Hepatocyte (in vitro differentiated cells): ENCODE data around the gene SRRM4.

Experiments used
- EZH2 ChIP-seq: fragments of 200-600 bp; sonication (generic); IDR thresholded peaks from 2 replicates; pipeline ENCODE4 v1.6.1; 2016; ENCODE audit warnings: antibody characterized with exemption, mild to moderate bottlenecking, borderline replicate concordance
- EZH2phosphoT487 ChIP-seq: fragments of 200-600 bp; sonication (generic); IDR thresholded peaks from one replicate; pipeline ENCODE4 v1.6.1; 2018; ENCODE audit warnings: antibody characterized with exemption, mild to moderate bottlenecking, low read depth, moderate library complexity; ENCODE audit not compliant: unreplicated experiment, severe bottlenecking
- TF ChIP-seq, protein P1 (sequence below): fragments of 200-600 bp; sonication (generic); IDR thresholded peaks from 2 replicates; pipeline ENCODE4 v1.5.1; 2016; ENCODE audit warnings: antibody characterized with exemption, mild to moderate bottlenecking; ENCODE audit not compliant: poor library complexity

DNA sequence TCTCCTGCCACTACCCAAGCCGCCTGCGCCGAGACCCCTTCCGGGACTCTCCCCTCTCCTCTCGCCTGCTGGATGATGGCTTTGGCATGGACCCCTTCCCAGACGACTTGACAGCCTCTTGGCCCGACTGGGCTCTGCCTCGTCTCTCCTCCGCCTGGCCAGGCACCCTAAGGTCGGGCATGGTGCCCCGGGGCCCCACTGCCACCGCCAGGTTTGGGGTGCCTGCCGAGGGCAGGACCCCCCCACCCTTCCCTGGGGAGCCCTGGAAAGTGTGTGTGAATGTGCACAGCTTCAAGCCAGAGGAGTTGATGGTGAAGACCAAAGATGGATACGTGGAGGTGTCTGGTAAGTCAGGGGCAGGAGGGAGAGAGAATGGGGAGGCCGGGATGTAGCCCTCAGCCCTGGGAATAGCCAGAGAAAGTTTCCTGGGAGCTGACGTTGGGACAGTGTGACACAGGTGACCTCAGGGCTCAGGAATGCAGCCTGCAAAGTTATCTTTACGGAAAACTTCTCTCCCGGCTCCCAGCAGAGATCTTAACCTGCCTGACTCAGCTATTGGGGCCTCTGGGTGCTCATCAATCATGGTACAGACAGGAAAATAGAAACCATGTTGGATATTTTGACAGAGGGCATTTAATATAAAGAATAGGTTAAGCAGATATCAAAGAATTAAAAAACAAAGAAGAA lies 198.1 kb downstream of the SRRM4 start:
- TF ChIP-seq EZH2 (no peak), EZH2phosphoT487 (no peak)
- TF ChIP-seq, protein P1, sequence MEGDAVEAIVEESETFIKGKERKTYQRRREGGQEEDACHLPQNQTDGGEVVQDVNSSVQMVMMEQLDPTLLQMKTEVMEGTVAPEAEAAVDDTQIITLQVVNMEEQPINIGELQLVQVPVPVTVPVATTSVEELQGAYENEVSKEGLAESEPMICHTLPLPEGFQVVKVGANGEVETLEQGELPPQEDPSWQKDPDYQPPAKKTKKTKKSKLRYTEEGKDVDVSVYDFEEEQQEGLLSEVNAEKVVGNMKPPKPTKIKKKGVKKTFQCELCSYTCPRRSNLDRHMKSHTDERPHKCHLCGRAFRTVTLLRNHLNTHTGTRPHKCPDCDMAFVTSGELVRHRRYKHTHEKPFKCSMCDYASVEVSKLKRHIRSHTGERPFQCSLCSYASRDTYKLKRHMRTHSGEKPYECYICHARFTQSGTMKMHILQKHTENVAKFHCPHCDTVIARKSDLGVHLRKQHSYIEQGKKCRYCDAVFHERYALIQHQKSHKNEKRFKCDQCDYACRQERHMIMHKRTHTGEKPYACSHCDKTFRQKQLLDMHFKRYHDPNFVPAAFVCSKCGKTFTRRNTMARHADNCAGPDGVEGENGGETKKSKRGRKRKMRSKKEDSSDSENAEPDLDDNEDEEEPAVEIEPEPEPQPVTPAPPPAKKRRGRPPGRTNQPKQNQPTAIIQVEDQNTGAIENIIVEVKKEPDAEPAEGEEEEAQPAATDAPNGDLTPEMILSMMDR: no peak
